RWPE2 (cell line): ENCODE data around the gene HEXIM2.

ENCODE experiments used
- ATAC-seq: fragments of 200-7000 bp; cut with Tn5 transposase; 3 replicates; pipeline ENCODE4 v1.9.1; 2021; ENCODE audit warnings: low read depth
- DNase-seq: peaks from one replicate; pipeline ENCODE4 v3.0.0-alpha.2; 2020; ENCODE audit warnings: low spot score
- H3K27ac ChIP-seq: fragments of 450-650 bp; 2 replicates; pipeline ENCODE4 v1.5.1; 2017; ENCODE audit warnings: mild to moderate bottlenecking; ENCODE audit not compliant: poor library complexity, severe bottlenecking
- H3K27me3 ChIP-seq: fragments of 250-450 bp; sonication (Bioruptor Pico); 2 replicates; pipeline ENCODE4 v1.5.1; 2021; ENCODE audit warnings: mild to moderate bottlenecking, moderate library complexity; ENCODE audit not compliant: insufficient read depth, poor library complexity, severe bottlenecking
- H3K36me3 ChIP-seq: fragments of 250-450 bp; sonication (Bioruptor Pico); 2 replicates; pipeline ENCODE4 v1.5.1; 2020; ENCODE audit warnings: low read depth, mild to moderate bottlenecking, moderate library complexity
- H3K4me1 ChIP-seq: fragments of 250-450 bp; sonication (Bioruptor Pico); 2 replicates; pipeline ENCODE4 v1.5.1; 2021; ENCODE audit warnings: mild to moderate bottlenecking, moderate library complexity; ENCODE audit not compliant: insufficient read depth, poor library complexity, severe bottlenecking
- H3K4me3 ChIP-seq: fragments of 250-450 bp; sonication (Bioruptor Pico); 2 replicates; pipeline ENCODE4 v1.5.1; 2021; ENCODE audit warnings: mild to moderate bottlenecking, moderate library complexity; ENCODE audit not compliant: severe bottlenecking
- H3K9me3 ChIP-seq: fragments of 250-450 bp; sonication (Bioruptor Pico); 2 replicates; pipeline ENCODE4 v1.5.1; 2021; ENCODE audit warnings: mild to moderate bottlenecking, moderate library complexity; ENCODE audit not compliant: severe bottlenecking
- TF ChIP-seq, protein P1 (sequence below): fragments of 450-650 bp; IDR thresholded peaks from one replicate; pipeline ENCODE4 v1.5.1; 2017; ENCODE audit warnings: mild to moderate bottlenecking, moderate library complexity; ENCODE audit not compliant: poor library complexity, severe bottlenecking

HEXIM2 gene

GRCh38 chr17:45135192-45135977 is 26.3 kb upstream of the HEXIM2 start, which contains the start of gene ACBD4:
ACBD4 (plus strand) TSS chr17:45135687; CDS start chr17:45136145, 458 bp downstream.
- Histone ChIP-seq H3K36me3 (no peaks in the 10 kb centered on the region), H3K4me3 (peak within 1 kb of the TSS; percentile 43), H3K9me3 (no peaks in the 10 kb centered on the region), H3K27ac (peak within 1 kb of the TSS; percentile 17), H3K27me3 (no peaks in the 10 kb centered on the region), H3K4me1 (peaks cover 6% of the 10 kb centered on the region)
- TF ChIP-seq, protein P1, sequence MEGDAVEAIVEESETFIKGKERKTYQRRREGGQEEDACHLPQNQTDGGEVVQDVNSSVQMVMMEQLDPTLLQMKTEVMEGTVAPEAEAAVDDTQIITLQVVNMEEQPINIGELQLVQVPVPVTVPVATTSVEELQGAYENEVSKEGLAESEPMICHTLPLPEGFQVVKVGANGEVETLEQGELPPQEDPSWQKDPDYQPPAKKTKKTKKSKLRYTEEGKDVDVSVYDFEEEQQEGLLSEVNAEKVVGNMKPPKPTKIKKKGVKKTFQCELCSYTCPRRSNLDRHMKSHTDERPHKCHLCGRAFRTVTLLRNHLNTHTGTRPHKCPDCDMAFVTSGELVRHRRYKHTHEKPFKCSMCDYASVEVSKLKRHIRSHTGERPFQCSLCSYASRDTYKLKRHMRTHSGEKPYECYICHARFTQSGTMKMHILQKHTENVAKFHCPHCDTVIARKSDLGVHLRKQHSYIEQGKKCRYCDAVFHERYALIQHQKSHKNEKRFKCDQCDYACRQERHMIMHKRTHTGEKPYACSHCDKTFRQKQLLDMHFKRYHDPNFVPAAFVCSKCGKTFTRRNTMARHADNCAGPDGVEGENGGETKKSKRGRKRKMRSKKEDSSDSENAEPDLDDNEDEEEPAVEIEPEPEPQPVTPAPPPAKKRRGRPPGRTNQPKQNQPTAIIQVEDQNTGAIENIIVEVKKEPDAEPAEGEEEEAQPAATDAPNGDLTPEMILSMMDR, result peak; percentile 99
- ATAC-seq (peak; percentile 77), DNase-seq (peak; percentile 97)

- TF ChIP-seq, protein P1, result no peak
- ATAC-seq, result no peak
- Histone ChIP-seq H3K27ac (peak overlapping the region; percentile 17), H3K36me3 (no peaks in the 10 kb centered on the region), H3K4me3 (peak overlapping the region; percentile 43), H3K9me3 (no peaks in the 10 kb centered on the region), H3K4me1 (peaks cover 1% of the 10 kb centered on the region), H3K27me3 (no peaks in the 10 kb centered on the region)
- DNase-seq, result no peak
These were observed 25.5 kb upstream of the HEXIM2 start for GRCh38 chr17:45135978-45136791.

GRCh38 chr17:45136846-45137560 is 24.7 kb upstream of the HEXIM2 start:
- Histone ChIP-seq H3K36me3 (no peaks in the 10 kb centered on the region), H3K27me3 (no peaks in the 10 kb centered on the region), H3K4me1 (no peaks in the 10 kb centered on the region), H3K27ac (no peak overlapping the region), H3K9me3 (no peaks in the 10 kb centered on the region), H3K4me3 (no peak overlapping the region)
- ATAC-seq (no peak), DNase-seq (no peak)
- TF ChIP-seq, protein P1, result no peak

GRCh38 chr17:45137561-45138305 is 23.9 kb upstream of the HEXIM2 start:
- no peaks in the 10 kb centered on the region for H3K4me1 ChIP-seq
- no peaks in the 10 kb centered on the region for H3K9me3 ChIP-seq
- H3K36me3 ChIP-seq, result no peaks in the 10 kb centered on the region
- ATAC-seq, result no peak
- no peak overlapping the region for H3K27ac ChIP-seq
- no peak overlapping the region for H3K4me3 ChIP-seq
- TF ChIP-seq, protein P1, result no peak
- no peak for DNase-seq
- no peaks in the 10 kb centered on the region for H3K27me3 ChIP-seq
